ENCODE results near the gene SLC6A15. TPM values are rescaled to one million over a fixed set of nuclear protein-coding genes. Genes with fewer than 3 reads are reported as not detected.

SLC6A15 gene
- total RNA-seq = not detected in 2 replicates

DNA sequence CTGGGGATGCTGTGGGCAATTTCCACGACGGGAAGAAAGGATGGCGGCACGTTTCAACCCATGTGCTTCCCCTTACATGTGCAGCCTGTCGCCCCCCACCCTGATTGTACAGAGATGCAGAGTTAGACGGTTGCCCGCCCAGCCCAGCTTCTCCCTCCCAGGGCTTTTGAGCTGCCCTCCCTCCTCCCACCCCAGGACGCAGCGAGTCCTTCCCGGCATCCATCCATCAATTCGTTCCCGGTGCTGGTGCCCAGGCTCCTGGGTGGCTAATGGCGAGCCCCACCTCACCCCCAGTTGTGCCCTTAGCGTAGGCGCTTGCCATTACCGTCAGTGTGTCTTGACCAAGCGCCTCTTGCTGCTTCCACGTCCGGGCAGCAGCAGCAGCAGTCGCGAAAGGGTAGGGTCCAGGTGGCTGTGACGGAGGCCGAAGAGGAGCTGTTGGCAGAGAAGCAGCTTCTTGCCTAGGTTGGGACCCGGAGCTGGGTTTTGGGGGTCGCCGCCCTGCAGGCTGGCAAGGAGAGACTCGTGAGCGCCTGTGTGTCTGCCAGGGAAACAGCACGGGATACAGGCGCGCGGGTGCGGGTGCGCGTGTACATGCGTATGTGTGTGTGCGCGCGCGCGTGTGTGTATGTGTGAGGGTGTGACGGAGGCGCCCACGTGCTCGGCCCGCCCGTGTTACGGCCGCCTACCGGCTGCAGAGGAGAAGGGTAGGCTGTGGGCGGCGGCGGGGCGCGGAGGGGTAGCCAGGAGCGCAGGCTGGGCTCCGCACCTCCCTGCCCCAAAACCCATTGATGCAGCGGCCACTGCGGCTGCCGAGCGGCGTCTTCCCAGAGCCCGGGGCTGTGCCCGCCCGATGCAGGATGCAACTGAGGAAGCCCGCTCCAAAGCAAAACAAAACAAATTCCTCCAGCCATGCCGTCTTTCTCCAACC, at the start of gene SLC6A15:
Gene SLC6A15 (minus strand): TSS at position 602 of the 931 bp plus-strand sequence. CDS start 20,679 bp downstream, outside the sequence.
- intact Hi-C loops (cut with micrococcal nuclease) = no loop called here
- H3K4me3 Mint-ChIP-seq = peak within 1 kb of the TSS; percentile 59
- DNase-seq (ENCODE audit: low spot score) = no peak

DNA sequence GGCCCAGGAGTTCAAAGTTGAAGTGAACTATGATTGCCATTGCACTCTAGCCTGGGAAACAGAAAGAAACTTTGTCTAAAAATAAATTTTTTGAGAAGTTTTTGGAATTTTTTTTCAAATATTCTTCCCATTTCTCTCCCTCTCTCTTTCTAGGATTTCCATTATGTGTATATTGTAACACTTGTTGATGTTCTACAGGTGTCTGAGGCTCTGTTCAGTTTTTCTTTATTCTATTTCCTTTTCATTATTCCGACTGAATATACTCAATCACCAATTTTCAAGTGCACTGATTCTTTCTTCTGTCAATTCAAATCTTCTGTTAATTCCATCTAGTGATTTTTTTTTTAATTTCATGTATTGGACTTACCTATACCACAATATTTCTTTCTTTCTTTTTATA, 48.3 kb upstream of the SLC6A15 start:
- Mint-ChIP-seq H3K27me3 (ENCODE audit: insufficient read depth) (no peaks in the 10 kb centered on the region), H3K4me3 (no peak overlapping the region), H3K9me3 (no peaks in the 10 kb centered on the region), H3K4me1 (ENCODE audit: low read depth) (no peaks in the 10 kb centered on the region), H3K27ac (no peak overlapping the region), H3K36me3 (ENCODE audit: low read depth) (no peaks in the 10 kb centered on the region)
- DNase-seq (ENCODE audit: low spot score) = no peak
- intact Hi-C loops (cut with micrococcal nuclease) = no loop called here

More for the DNA sequence above, at the start of gene SLC6A15:
- Mint-ChIP-seq H3K27me3 (ENCODE audit: insufficient read depth) (peaks cover 42% of the 10 kb centered on the region), H3K36me3 (ENCODE audit: low read depth) (no peaks in the 10 kb centered on the region), H3K4me1 (ENCODE audit: low read depth) (peaks cover 16% of the 10 kb centered on the region), H3K27ac (no peak within 1 kb of the TSS), H3K9me3 (no peaks in the 10 kb centered on the region)

DNA sequence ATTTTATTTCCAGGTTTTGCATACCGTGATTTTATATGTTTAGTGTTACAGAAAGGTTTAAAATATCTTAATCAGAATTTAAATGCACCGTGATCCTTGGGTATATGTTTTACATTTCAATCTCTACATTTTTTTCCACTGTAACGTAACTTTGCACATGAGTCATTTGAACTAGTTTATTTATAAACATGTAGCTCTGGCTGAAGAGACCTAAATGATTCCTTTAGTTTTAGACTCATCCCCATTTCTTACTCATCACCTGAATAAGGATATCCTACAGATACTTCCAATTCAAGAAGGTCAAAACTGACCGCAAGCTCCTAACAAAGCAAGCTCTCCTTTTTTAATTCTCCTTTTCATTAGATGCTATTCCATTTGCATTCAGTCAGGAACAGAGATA, 42.7 kb upstream of the SLC6A15 start:
- DNase-seq (ENCODE audit: low spot score) = no peak

DNA sequence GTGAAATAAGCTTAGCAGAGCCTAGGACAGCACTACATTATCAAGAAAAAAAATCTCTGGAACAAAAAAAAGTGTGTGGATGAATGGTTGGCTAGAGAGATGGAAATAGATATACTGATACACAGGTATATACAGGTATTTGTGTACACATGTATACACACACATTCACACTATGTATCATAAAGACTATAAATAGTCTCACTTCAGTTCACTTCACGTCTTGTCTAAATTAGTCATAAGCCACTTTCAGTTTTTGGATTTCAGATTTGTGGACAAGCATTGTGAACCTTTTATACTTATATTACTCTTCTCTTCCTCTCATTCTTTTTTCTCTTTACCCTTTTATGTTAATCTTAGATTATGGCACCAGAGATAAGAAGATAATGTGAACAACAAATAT, 41.8 kb upstream of the SLC6A15 start:
- H3K4me1 Mint-ChIP-seq (ENCODE audit: low read depth) = no peaks in the 10 kb centered on the region
- no peak overlapping the region for H3K4me3 Mint-ChIP-seq
- no peaks in the 10 kb centered on the region for H3K9me3 Mint-ChIP-seq
- no peak for DNase-seq (ENCODE audit: low spot score)
- no peaks in the 10 kb centered on the region for H3K27me3 Mint-ChIP-seq (ENCODE audit: insufficient read depth)
- no peaks in the 10 kb centered on the region for H3K36me3 Mint-ChIP-seq (ENCODE audit: low read depth)
- intact Hi-C loops (cut with micrococcal nuclease) = no loop called here
- no peak overlapping the region for H3K27ac Mint-ChIP-seq

More for the DNA sequence above, 42.7 kb upstream of the SLC6A15 start:
- Mint-ChIP-seq H3K4me1 (ENCODE audit: low read depth) (no peaks in the 10 kb centered on the region), H3K27ac (no peak overlapping the region), H3K9me3 (no peaks in the 10 kb centered on the region), H3K27me3 (ENCODE audit: insufficient read depth) (no peaks in the 10 kb centered on the region), H3K36me3 (ENCODE audit: low read depth) (no peaks in the 10 kb centered on the region), H3K4me3 (no peak overlapping the region)
- intact Hi-C loops (cut with micrococcal nuclease) = no loop called here

DNA sequence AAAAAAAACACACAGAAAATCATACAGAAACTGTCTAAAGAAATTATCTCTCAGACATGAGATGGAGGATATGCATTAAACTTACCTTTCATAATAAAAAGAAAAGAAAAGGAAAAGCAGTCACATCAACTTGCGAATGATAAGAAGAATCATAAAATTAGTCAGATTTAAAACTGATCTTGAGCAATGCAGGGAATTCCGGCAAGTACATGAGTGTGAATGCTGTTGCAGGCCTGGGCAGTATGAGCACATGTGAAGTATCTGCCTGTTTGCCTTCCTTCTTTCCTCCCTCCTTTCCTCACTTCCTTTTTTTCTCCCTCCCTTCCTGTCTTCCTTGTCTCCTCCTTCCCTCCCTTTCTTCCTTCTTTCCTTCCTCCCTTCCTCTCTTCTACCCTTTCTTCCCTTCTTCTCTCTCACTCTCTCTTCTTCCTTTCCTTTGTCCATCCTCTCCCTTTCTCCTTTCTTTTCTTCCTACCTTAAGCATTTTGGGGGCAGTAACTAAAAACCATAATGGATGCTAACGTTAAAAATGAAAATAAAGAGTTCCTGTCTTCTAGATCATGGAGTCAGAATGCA, 38.5 kb upstream of the SLC6A15 start:
- intact Hi-C loops (cut with micrococcal nuclease) = no loop called here
- no peak for DNase-seq (ENCODE audit: low spot score)
- no peaks in the 10 kb centered on the region for H3K27me3 Mint-ChIP-seq (ENCODE audit: insufficient read depth)
- no peaks in the 10 kb centered on the region for H3K9me3 Mint-ChIP-seq
- no peaks in the 10 kb centered on the region for H3K36me3 Mint-ChIP-seq (ENCODE audit: low read depth)
- H3K4me1 Mint-ChIP-seq (ENCODE audit: low read depth) = no peaks in the 10 kb centered on the region
- H3K27ac Mint-ChIP-seq = no peak overlapping the region
- H3K4me3 Mint-ChIP-seq = no peak overlapping the region

DNA sequence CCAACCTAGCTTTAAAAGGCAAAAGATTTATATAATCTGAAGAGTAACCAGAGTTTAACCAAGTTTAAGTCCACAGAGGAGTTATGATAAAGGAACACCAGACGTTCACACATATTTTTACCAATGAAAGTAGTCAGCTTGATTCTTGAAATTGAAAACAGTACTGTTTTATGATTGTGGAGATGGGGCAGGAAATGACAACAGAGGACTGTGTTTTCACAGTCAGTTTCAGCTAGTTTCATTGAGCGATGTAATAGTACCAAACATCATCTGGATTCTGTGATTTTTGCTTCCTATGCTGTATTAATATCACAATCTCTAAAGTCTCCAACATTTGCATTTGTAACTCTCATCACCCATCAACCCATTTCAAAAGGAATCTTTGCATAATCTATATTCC, 34.2 kb upstream of the SLC6A15 start:
- no peaks in the 10 kb centered on the region for H3K36me3 Mint-ChIP-seq (ENCODE audit: low read depth)
- intact Hi-C loops (cut with micrococcal nuclease) = no loop called here

DNA sequence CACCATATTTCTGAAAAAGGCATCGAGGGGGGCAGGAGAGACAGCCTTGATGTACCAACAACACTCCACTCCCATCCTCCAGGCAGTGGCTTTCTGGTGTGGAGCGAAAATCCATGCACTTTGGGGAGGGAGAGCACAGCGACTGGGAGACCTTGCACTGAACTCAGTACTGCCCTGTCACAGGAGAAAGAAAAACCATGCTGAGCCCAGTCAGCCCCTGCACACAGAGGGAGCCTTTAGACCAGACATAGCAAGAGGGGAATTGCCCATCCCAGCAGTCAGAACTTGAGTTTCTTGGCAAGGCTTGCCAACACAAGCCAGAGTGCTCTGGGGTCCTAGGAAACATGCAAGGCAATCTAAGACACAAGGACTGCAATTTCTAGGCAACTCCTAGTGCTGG, 24.8 kb upstream of the SLC6A15 start:
- no peaks in the 10 kb centered on the region for H3K4me1 Mint-ChIP-seq (ENCODE audit: low read depth)
- no peak overlapping the region for H3K4me3 Mint-ChIP-seq
- H3K27ac Mint-ChIP-seq = no peak overlapping the region
- no peaks in the 10 kb centered on the region for H3K27me3 Mint-ChIP-seq (ENCODE audit: insufficient read depth)
- H3K36me3 Mint-ChIP-seq (ENCODE audit: low read depth) = no peaks in the 10 kb centered on the region
- no peak for DNase-seq (ENCODE audit: low spot score)
- intact Hi-C loops (cut with micrococcal nuclease) = no loop called here
- H3K9me3 Mint-ChIP-seq = no peaks in the 10 kb centered on the region

More for the DNA sequence above, 34.2 kb upstream of the SLC6A15 start:
- DNase-seq (ENCODE audit: low spot score) = no peak
- Mint-ChIP-seq H3K27ac (no peak overlapping the region), H3K27me3 (ENCODE audit: insufficient read depth) (no peaks in the 10 kb centered on the region), H3K4me1 (ENCODE audit: low read depth) (no peaks in the 10 kb centered on the region), H3K9me3 (no peaks in the 10 kb centered on the region), H3K4me3 (no peak overlapping the region)

DNA sequence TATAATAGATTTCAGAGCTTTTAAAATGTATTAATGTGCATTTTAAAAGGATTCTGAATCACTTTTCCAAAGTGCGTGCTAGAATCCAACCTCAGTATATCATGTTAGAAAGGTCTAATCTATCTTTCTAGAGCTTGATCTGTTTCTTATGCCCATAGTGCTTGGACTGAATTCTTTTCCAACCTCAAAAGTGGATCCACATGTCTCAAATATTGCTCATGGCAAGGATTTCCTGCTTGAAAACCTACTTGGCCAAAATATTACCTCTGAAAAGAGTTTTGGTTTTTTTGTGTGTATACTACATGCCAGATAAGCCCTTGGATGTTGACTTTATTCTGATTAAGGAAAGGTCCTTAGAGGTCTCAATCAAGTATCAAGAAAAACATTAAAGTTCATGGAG, 16.9 kb upstream of the SLC6A15 start:
- no peak for DNase-seq (ENCODE audit: low spot score)
- intact Hi-C loops (cut with micrococcal nuclease) = no loop called here
- Mint-ChIP-seq H3K4me1 (ENCODE audit: low read depth) (no peaks in the 10 kb centered on the region), H3K9me3 (no peaks in the 10 kb centered on the region), H3K27ac (no peak overlapping the region), H3K36me3 (ENCODE audit: low read depth) (no peaks in the 10 kb centered on the region), H3K27me3 (ENCODE audit: insufficient read depth) (no peaks in the 10 kb centered on the region), H3K4me3 (no peak overlapping the region)

DNA sequence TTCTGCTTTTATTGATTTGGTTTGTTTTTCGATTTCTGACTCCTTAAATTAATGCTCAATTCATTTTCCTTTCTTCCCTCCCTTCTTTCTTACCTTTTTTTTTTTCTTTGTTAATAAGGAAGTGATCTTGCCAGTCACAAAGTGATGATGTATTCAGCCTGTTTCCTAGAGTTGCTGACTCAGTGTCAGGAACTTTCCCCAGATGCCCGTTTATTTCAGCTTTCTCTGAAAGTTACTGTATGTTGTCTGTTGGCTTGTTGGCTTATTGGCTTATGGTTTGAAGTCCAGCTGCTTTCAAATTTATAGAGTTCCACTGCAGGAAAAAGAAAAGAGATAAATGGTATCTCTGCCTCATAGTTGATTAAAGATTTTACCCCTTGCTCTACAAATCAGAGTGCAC, 12.4 kb upstream of the SLC6A15 start:
- no peak overlapping the region for H3K4me3 Mint-ChIP-seq
- peaks cover 2% of the 10 kb centered on the region for H3K27me3 Mint-ChIP-seq (ENCODE audit: insufficient read depth)
- no peaks in the 10 kb centered on the region for H3K36me3 Mint-ChIP-seq (ENCODE audit: low read depth)
- no peak for DNase-seq (ENCODE audit: low spot score)
- no peaks in the 10 kb centered on the region for H3K4me1 Mint-ChIP-seq (ENCODE audit: low read depth)
- H3K27ac Mint-ChIP-seq = no peak overlapping the region
- intact Hi-C loops (cut with micrococcal nuclease) = no loop called here
- H3K9me3 Mint-ChIP-seq = no peaks in the 10 kb centered on the region

DNA sequence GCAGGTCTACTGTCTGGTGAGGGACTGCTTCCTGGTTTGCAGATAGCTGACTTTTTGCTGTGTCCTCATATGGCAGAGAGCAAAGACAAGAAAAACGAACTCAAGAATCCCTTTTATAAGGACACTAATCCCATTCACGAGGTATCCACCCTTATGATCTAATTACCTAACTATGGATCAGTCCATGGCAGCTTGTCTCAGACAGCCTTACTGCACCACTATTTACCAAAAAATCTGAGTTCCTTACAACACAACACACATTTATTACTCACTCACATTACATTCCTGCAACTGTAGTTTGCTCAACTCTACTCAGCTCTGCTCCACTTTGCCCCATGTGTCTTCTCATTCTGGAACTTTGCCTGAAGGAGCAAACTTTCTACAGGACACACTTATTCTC, 10.1 kb upstream of the SLC6A15 start:
- intact Hi-C loops (cut with micrococcal nuclease) = no loop called here
- H3K36me3 Mint-ChIP-seq (ENCODE audit: low read depth) = no peaks in the 10 kb centered on the region

DNA sequence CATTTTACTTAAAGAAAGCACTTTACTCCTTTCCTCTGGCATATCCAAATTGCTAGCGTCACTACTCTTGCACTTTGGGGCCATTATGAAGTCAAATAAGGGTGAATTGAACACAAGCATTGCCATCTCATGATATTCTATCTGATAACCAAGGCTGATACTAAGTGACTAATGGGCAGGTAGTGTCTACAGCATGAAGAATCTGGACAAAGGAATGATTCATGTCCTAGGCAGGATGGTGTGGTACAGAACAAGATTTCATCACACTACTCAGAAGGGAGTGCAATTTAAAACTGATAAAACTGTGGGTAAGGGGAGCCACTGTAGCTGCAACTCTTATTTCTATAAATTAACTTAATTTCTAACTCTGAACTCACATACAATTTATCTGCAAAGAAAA, 7.7 kb upstream of the SLC6A15 start:
- intact Hi-C loops (cut with micrococcal nuclease) = no loop called here
- H3K9me3 Mint-ChIP-seq = no peaks in the 10 kb centered on the region

More for the DNA sequence above, 10.1 kb upstream of the SLC6A15 start:
- Mint-ChIP-seq H3K9me3 (no peaks in the 10 kb centered on the region), H3K27ac (no peak overlapping the region), H3K4me3 (no peak overlapping the region), H3K27me3 (ENCODE audit: insufficient read depth) (peaks cover 2% of the 10 kb centered on the region), H3K4me1 (ENCODE audit: low read depth) (no peaks in the 10 kb centered on the region)
- DNase-seq (ENCODE audit: low spot score) = no peak

DNA sequence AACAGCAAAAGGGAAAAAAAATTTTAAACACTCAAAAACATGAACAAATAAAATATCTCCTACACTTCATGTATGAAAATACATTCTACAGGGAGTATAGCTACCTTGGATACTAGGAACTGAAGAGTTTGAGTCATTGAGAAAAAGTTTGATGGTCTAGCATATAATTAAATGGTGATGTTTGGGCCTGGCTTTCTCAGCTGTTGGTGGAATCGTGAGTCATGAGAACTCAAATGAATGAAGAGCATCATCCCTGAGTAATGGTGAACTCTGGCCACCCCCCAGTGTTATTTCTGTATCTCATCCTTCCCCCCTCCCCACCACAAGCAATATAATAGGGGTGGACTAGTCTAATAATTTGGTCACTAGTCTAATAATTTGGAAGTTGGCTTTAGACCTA, 6.7 kb upstream of the SLC6A15 start:
- H3K36me3 Mint-ChIP-seq (ENCODE audit: low read depth) = no peaks in the 10 kb centered on the region
- H3K4me3 Mint-ChIP-seq = no peak overlapping the region
- H3K27ac Mint-ChIP-seq = no peak overlapping the region
- H3K4me1 Mint-ChIP-seq (ENCODE audit: low read depth) = no peaks in the 10 kb centered on the region
- no peaks in the 10 kb centered on the region for H3K9me3 Mint-ChIP-seq
- no peak for DNase-seq (ENCODE audit: low spot score)
- H3K27me3 Mint-ChIP-seq (ENCODE audit: insufficient read depth) = peaks cover 7% of the 10 kb centered on the region
- intact Hi-C loops (cut with micrococcal nuclease) = no loop called here

More for the DNA sequence above, 7.7 kb upstream of the SLC6A15 start:
- Mint-ChIP-seq H3K27me3 (ENCODE audit: insufficient read depth) (peaks cover 2% of the 10 kb centered on the region), H3K4me3 (no peak overlapping the region), H3K36me3 (ENCODE audit: low read depth) (no peaks in the 10 kb centered on the region), H3K4me1 (ENCODE audit: low read depth) (no peaks in the 10 kb centered on the region), H3K27ac (no peak overlapping the region)
- DNase-seq (ENCODE audit: low spot score) = no peak

DNA sequence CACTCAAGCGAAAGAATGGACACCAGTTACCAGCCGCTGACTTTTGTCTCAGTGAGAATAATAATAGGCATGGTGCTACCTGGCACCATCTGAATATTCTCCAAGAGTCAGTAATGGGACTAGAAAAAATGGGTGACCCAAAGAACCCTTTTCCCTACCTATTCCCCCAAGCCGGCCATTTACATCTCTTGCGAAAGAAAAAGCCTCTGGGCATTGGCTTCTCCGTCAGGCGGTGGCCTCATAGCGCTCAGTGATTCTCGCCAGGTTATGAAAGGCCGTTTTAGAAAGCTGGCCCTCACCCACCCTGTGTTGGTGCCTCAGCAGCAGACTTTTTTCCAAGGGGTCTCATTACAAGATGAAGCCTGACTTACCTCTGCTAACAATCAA, 523 bp upstream of the SLC6A15 start:
- intact Hi-C loops (cut with micrococcal nuclease) = no loop called here
- no peak overlapping the region for H3K27ac Mint-ChIP-seq
- no peaks in the 10 kb centered on the region for H3K9me3 Mint-ChIP-seq
- no peaks in the 10 kb centered on the region for H3K36me3 Mint-ChIP-seq (ENCODE audit: low read depth)
- H3K27me3 Mint-ChIP-seq (ENCODE audit: insufficient read depth) = peaks cover 42% of the 10 kb centered on the region
- peaks cover 16% of the 10 kb centered on the region for H3K4me1 Mint-ChIP-seq (ENCODE audit: low read depth)
- no peak overlapping the region for H3K4me3 Mint-ChIP-seq
- DNase-seq (ENCODE audit: low spot score) = no peak

All from activated T-helper 1 cell treated with anti-CD3 and anti-CD28 coated beads, Interleukin-12 subunit alpha, Interleukin-12 subunit beta, Interleukin-2, Interleukin-4 antibody, amounts not matched to agents 30 ng/mL and 10 ng/mL and 1 ng/mL, durations not matched to agents 14 hours and 24 hours and 36 hours (primary cell).